Lung (tissue), 12 donors: Measurements from ENCODE around the gene VPS41. TPM values are rescaled to one million over a fixed set of nuclear protein-coding genes. Genes with fewer than 3 reads are reported as not detected.

Experiments used
- ATAC-seq: fragments of 200-7000 bp; cut with Tn5 transposase; one replicate; pipeline ENCODE4 v1.9.1; 2020; ENCODE audit warnings: moderate number of reproducible peaks; ENCODE audit not compliant: insufficient read depth, low FRiP score
- DNase-seq, 3 donors: peaks; one replicate each; pipeline ENCODE4 v3.0.0-alpha.2; 2013 to 2017
- H3K27ac ChIP-seq, 2 donors: one replicate each; pipeline ENCODE4 v1.5.1; 2013; ENCODE audit warnings: mild to moderate bottlenecking in 2 of 2, moderate library complexity in 2 of 2, control low read depth in 1 of 2, inconsistent platforms in 1 of 2, low read depth in 1 of 2, low read length in 1 of 2
- H3K27me3 ChIP-seq, 3 donors: one replicate each; pipeline ENCODE4 v1.5.1; 2013; ENCODE audit warnings: low read length in 2 of 3; ENCODE audit not compliant: control insufficient read depth in 3 of 3, insufficient read depth in 3 of 3
- H3K36me3 ChIP-seq, 4 donors: one replicate each; pipeline ENCODE4 v1.5.1; 2013; ENCODE audit warnings: low read length in 4 of 4, mild to moderate bottlenecking in 1 of 4, moderate library complexity in 1 of 4; ENCODE audit not compliant: control insufficient read depth in 4 of 4, insufficient read depth in 4 of 4
- H3K4me1 ChIP-seq, 5 donors: one replicate each; pipeline ENCODE4 v1.5.1; 2013; ENCODE audit warnings: low read length in 5 of 5, mild to moderate bottlenecking in 2 of 5, moderate library complexity in 1 of 5; ENCODE audit not compliant: control insufficient read depth in 5 of 5, insufficient read depth in 5 of 5
- H3K4me3 ChIP-seq: one replicate; pipeline ENCODE4 v1.5.1; 2013; ENCODE audit warnings: mild to moderate bottlenecking, control low read depth, moderate library complexity
- H3K9ac ChIP-seq, 2 donors: one replicate each; pipeline ENCODE4 v1.5.1; 2013; ENCODE audit warnings: low read length in 2 of 2, control low read depth in 1 of 2; ENCODE audit not compliant: insufficient read depth in 1 of 2
- H3K9me3 ChIP-seq, 4 donors: one replicate each; pipeline ENCODE4 v1.5.1; 2013; ENCODE audit warnings: low read length in 3 of 4, mild to moderate bottlenecking in 1 of 4, moderate library complexity in 1 of 4; ENCODE audit not compliant: control insufficient read depth in 4 of 4, insufficient read depth in 3 of 4
- WGBS, 2 donors: extraction: QIAGEN DNeasy Blood & Tissue Kit; methylation state at CpG; one replicate each; pipeline ENCODE4 v1.1.7; 2013; 5-methylcytosine and 5-hydroxymethylcytosine counted together
- polyA plus RNA-seq, 2 donors: library from polyadenylated mRNA; stranded (reverse); fragments of 200-250 nt; gene quantifications; one replicate each; pipeline ENCODE4 v1.2.1, GENCODE V29; 2013
- total RNA-seq, 2 donors: library from RNA; depleted of rRNA in 1 of 2; stranded (reverse); fragments of >200 nt in 1 of 2; gene quantifications; one replicate each; pipeline ENCODE4 v1.2.1, GENCODE V29; 2014 to 2021
- TF ChIP-seq, protein P1 (sequence below): IDR thresholded peaks from 2 replicates; pipeline ENCODE4 v1.5.1; 2012; ENCODE audit warnings: mild to moderate bottlenecking; ENCODE audit errors: control extremely low read depth, extremely low read depth
- donor health status: control.
- donor health status: control.
- donor health status: Bipolar disorder and iron deficiency.
- donor health status: healthy.
- donor health status: DM: yes; HTN: yes; CAD: no.

VPS41 gene
- total and polyA plus RNA-seq, 4 donors = 13.8 to 88.6 (median 48.1) TPM

DNA sequence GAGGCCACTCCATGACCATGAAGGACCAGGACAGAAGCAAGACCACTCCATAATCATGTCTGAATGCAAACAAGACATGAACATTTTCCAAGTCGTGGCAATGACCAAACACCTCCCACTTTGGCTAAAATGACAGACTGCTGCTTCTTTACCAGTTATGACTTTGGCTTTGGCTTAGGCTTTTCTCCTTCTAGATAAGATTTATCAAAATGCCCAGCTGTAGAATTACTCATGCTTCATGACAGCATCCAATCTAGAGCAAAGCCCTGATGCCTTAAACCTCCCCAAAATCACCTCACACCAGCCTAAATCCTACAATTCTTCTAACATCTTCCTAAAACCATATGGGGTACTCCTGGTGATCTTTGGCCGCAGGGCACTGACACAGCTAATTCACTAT lies 102.1 kb downstream of the VPS41 start:
- Histone ChIP-seq H3K9ac (no peak overlapping the region), H3K36me3 (peaks cover 0 to 1% (median 0%) of the 10 kb centered on the region in 4 donors), H3K9me3 (no peaks in the 10 kb centered on the region), H3K27me3 (no peaks in the 10 kb centered on the region), H3K4me1 (peaks cover 0 to 1% (median 0%) of the 10 kb centered on the region in 5 donors), H3K27ac (no peak overlapping the region), H3K4me3 (no peak overlapping the region)
- no peak for DNase-seq
- 88 to 96% methylated on average over 2 of the region's 2 CpGs for WGBS, 2 donors
- ATAC-seq = no peak
- TF ChIP-seq, protein P1, sequence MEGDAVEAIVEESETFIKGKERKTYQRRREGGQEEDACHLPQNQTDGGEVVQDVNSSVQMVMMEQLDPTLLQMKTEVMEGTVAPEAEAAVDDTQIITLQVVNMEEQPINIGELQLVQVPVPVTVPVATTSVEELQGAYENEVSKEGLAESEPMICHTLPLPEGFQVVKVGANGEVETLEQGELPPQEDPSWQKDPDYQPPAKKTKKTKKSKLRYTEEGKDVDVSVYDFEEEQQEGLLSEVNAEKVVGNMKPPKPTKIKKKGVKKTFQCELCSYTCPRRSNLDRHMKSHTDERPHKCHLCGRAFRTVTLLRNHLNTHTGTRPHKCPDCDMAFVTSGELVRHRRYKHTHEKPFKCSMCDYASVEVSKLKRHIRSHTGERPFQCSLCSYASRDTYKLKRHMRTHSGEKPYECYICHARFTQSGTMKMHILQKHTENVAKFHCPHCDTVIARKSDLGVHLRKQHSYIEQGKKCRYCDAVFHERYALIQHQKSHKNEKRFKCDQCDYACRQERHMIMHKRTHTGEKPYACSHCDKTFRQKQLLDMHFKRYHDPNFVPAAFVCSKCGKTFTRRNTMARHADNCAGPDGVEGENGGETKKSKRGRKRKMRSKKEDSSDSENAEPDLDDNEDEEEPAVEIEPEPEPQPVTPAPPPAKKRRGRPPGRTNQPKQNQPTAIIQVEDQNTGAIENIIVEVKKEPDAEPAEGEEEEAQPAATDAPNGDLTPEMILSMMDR = no peak

DNA sequence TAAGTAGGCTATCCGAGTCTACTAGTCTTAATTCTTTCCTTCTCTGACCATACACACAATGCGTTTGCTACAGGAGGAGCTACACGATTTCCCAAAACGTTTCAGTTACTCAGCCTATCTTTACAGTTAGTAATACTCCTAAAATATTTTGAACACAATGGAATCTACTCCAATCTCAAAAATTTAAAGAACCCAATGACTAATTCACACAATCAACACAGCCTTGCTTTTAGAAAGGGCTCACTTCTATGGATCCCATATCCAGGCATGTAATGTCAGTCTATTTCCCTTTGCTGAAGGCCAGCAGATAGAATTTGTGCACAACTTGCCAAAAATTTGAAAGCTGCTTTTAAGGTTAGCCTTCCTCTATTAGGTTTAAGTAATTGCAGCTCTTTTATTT lies 107.2 kb downstream of the VPS41 start:
- ATAC-seq = no peak
- Histone ChIP-seq H3K36me3 (peaks cover 0 to 1% (median 0%) of the 10 kb centered on the region in 4 donors), H3K4me3 (no peak overlapping the region), H3K27ac (no peak overlapping the region), H3K27me3 (no peaks in the 10 kb centered on the region), H3K4me1 (peaks cover 0 to 3% (median 0%) of the 10 kb centered on the region in 5 donors), H3K9ac (no peak overlapping the region), H3K9me3 (no peaks in the 10 kb centered on the region)
- TF ChIP-seq, protein P1 = no peak
- WGBS, 2 donors = 74 to 92% methylated on average over 4 of the region's 4 CpGs
- DNase-seq = no peak

DNA sequence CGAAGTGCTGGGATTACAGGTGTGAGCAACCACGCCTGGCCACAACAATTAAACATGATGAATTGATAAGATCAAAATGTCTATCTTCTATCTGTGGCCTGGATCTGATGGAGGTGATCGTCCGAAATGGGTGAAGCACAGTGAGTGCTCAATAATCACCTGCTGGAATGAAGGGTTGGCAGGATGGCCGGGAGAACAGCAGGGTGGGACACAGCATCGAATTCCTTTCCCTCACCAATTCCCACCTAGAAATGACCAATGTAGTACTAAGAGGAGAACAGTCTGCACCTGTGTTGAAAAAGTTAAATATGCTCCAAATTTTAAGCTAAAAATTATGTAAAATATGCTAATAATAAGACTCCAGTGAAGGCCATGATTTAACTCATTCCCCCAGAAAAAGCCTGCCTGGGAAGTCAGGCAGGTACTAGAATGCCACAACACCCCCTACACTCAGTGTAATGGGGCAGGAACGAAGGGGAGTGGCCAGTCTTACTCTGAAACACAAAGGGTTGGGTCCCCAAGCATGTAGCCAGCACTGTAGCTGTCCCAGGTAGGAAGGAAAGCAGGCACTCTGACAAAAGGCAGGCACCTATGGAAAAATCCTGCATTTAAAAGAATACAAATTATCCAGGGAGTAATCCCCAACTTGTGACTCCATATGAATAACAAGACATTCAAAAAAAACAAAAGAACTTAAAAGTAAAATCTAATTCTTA lies 110.3 kb downstream of the VPS41 start:
- ATAC-seq = no peak
- TF ChIP-seq, protein P1 = no peak
- Histone ChIP-seq H3K4me3 (no peak overlapping the region), H3K36me3 (peaks cover 0 to 10% (median 2%) of the 10 kb centered on the region in 4 donors), H3K4me1 (peaks cover 0 to 3% (median 0%) of the 10 kb centered on the region in 5 donors), H3K27me3 (no peaks in the 10 kb centered on the region), H3K9me3 (no peaks in the 10 kb centered on the region), H3K27ac (no peak overlapping the region), H3K9ac (no peak overlapping the region)
- no peak for DNase-seq
- 92 to 95% methylated on average over 7 of the region's 7 CpGs for WGBS, 2 donors
